Lower leg skin (tissue), 3 donors: Measurements from ENCODE around the gene FKBP11.

Experiments
- POLR2A ChIP-seq, 2 donors: fragments of 450-650 bp; IDR thresholded peaks; one replicate each; pipeline ENCODE4 v1.6.1; 2016 to 2017; ENCODE audit warnings: antibody characterized with exemption in 2 of 2, mild to moderate bottlenecking in 1 of 2, moderate library complexity in 1 of 2
- TF ChIP-seq, protein P1 (sequence below), 3 donors: fragments of 450-650 bp; IDR thresholded peaks; one replicate each; pipeline ENCODE4 v1.5.1; 2016; ENCODE audit warnings: antibody characterized with exemption in 3 of 3, mild to moderate bottlenecking in 3 of 3, moderate library complexity in 2 of 3

GRCh38 chr12:48965298-48965838 lies 40.1 kb upstream of the FKBP11 start:
- TF ChIP-seq POLR2A (IDR thresholded peaks at IDR 0.05) = no peak
- TF ChIP-seq, protein P1, sequence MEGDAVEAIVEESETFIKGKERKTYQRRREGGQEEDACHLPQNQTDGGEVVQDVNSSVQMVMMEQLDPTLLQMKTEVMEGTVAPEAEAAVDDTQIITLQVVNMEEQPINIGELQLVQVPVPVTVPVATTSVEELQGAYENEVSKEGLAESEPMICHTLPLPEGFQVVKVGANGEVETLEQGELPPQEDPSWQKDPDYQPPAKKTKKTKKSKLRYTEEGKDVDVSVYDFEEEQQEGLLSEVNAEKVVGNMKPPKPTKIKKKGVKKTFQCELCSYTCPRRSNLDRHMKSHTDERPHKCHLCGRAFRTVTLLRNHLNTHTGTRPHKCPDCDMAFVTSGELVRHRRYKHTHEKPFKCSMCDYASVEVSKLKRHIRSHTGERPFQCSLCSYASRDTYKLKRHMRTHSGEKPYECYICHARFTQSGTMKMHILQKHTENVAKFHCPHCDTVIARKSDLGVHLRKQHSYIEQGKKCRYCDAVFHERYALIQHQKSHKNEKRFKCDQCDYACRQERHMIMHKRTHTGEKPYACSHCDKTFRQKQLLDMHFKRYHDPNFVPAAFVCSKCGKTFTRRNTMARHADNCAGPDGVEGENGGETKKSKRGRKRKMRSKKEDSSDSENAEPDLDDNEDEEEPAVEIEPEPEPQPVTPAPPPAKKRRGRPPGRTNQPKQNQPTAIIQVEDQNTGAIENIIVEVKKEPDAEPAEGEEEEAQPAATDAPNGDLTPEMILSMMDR (IDR thresholded peaks at IDR 0.05) = no peak
